Spleen (tissue), 7 donors: ENCODE data around the gene UGDH.

Source experiments
- POLR2A ChIP-seq, 3 donors: fragments of 450-650 bp; IDR thresholded peaks; one replicate each; pipeline ENCODE4 v1.5.1; 2017; ENCODE audit warnings: antibody characterized with exemption in 3 of 3, mild to moderate bottlenecking in 1 of 3
- POLR2AphosphoS5 ChIP-seq, 3 donors: sonication (generic); formaldehyde crosslinking; IDR thresholded peaks; one replicate each; pipeline ENCODE4 v1.5.1; 2017; ENCODE audit warnings: antibody characterized with exemption in 3 of 3
- TF ChIP-seq, protein P1 (sequence below), 11 experiments: fragments of 200-600 bp in 7 of 11; fragments of 450-650 bp in 4 of 11; sonication (generic) in 4 of 11; IDR thresholded peaks in 8 of 11; conservative IDR thresholded peaks in 3 of 11; 1 replicate in 7 of 11; 2 replicates in 4 of 11; pipeline versions ENCODE4 v1.4.0 to v1.8.0; 2016 to 2021; ENCODE audit warnings: antibody characterized with exemption in 11 of 11, inconsistent platforms in 4 of 11, mild to moderate bottlenecking in 1 of 11
- donor health status: DM: no; HTN: no; CAD: no; lungs with moderate emphysema.
- donor health status: DM: no; HTN: no; CAD: no.
- donor health status: DM: no; HTN: no; CAD: no.

DNA sequence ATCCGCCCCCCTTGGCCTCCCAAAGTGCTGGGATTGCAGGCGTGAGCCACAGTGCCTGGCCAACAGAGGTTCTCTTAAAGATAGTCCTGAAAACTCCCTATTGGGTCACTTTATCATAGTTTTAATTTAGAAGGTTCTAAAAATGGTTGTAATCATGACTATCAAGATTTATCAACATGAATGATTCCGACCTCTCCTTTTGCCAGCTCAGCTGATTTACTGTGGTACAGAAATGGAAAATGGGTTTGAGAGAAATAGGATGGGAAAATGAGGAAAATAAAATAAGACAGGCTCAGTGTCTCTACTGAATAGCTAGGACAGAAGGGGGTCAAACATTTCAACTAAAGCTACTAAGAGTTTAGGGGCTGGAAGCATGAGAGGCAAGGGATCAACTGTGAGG is 28.2 kb upstream of the UGDH start:
- TF ChIP-seq, protein P1, sequence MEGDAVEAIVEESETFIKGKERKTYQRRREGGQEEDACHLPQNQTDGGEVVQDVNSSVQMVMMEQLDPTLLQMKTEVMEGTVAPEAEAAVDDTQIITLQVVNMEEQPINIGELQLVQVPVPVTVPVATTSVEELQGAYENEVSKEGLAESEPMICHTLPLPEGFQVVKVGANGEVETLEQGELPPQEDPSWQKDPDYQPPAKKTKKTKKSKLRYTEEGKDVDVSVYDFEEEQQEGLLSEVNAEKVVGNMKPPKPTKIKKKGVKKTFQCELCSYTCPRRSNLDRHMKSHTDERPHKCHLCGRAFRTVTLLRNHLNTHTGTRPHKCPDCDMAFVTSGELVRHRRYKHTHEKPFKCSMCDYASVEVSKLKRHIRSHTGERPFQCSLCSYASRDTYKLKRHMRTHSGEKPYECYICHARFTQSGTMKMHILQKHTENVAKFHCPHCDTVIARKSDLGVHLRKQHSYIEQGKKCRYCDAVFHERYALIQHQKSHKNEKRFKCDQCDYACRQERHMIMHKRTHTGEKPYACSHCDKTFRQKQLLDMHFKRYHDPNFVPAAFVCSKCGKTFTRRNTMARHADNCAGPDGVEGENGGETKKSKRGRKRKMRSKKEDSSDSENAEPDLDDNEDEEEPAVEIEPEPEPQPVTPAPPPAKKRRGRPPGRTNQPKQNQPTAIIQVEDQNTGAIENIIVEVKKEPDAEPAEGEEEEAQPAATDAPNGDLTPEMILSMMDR (IDR thresholded peaks at IDR 0.05 in 8 of 11, conservative IDR thresholded peaks at IDR 0.05 in 3 of 11): no peak
- no peak for TF ChIP-seq POLR2A (IDR thresholded peaks at IDR 0.05)
- TF ChIP-seq POLR2AphosphoS5 (IDR thresholded peaks at IDR 0.05): no peak
